ENCODE measurements around the gene TSPAN15.

- TF ChIP-seq CTCF (IDR thresholded peaks at IDR 0.05; ENCODE audit: low read depth, low read length, poor library complexity, severe bottlenecking) (no peak), EZH2phosphoT487 (IDR thresholded peaks at IDR 0.05; ENCODE audit: borderline replicate concordance, low read length) (no peak)
These were observed 33.7 kb upstream of the TSPAN15 start for GRCh38 chr10:69417542-69417941.

Measured in DOHH2 (cell line).